Fibroblast of lung (primary cell): ENCODE measurements around the gene RADIL.
"Not testable (repeated sequence)": the region's sequence is repeated elsewhere in the genome, so short reads cannot be mapped to it uniquely, and the experiment has no call there.

ENCODE experiments used
- CTCF ChIP-seq, 2 donors: IDR thresholded peaks in 1 of 2; conservative IDR thresholded peaks in 1 of 2; 1 replicate in 1 of 2; 2 replicates in 1 of 2; pipeline ENCODE4 v1.5.1; 2011 to 2012; ENCODE audit warnings: low read length in 2 of 2, control low read depth in 1 of 2, inconsistent platforms in 1 of 2, low read depth in 1 of 2, mild to moderate bottlenecking in 1 of 2
- EZH2 ChIP-seq: IDR thresholded peaks from 2 replicates; pipeline ENCODE4 v1.5.1; 2012; ENCODE audit warnings: low read length, control low read depth, mild to moderate bottlenecking; ENCODE audit errors: missing control alignments

DNA sequence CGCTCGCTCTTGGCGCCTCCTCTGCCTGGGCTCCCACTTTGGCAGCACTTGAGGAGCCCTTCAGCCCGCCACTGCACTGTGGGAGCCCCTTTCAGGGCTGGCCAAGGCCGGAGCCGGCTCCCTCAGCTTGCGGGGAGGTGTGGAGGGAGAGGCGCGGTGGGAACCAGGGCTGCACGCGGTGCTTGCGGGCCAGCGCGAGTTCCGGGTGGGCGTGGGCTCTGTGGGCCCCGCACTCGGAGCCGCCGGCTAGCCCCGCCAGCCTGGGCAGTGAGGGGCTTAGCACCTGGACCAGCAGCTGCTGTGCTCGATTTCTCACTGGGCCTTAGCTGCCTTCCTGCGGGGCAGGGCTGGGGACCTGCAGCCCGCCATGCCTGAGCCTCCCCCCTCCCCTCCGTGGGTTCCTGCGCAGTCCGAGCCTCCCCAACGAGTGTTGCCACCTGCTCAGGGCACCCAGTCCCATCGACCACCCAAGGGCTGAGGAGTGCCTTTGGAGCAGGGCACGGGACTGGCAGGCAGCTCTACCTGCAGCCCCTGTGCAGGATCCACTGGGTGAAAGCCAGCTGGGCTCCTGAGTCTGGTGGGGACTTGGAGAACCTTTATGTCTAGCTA, 90.0 kb downstream of the RADIL start:
- not testable (repeated sequence) for TF ChIP-seq CTCF (conservative IDR thresholded peaks at IDR 0.05 in 1 of 2, IDR thresholded peaks at IDR 0.05 in 1 of 2; ENCODE audit: low read depth in 1 of 2, low read length in 2 of 2); EZH2
